ENCODE data around the gene LPCAT1. TPM values are rescaled to one million over a fixed set of nuclear protein-coding genes. Genes with fewer than 3 reads are reported as not detected.

Gene LPCAT1
- total and polyA plus RNA-seq, 2 experiments from 2014 or later = 22.2 to 48.4 TPM

- no peaks in the 10 kb centered on the region for H3K9me3 ChIP-seq (ENCODE audit: low read depth)
- H3K9ac ChIP-seq = no peak overlapping the region
- H4K20me1 ChIP-seq (ENCODE audit: insufficient read depth) = no peaks in the 10 kb centered on the region; the same call in 1 of the 2 replicates
- H3K4me3 ChIP-seq = no peak overlapping the region
- H2AFZ ChIP-seq = no peak overlapping the region
- H3K27me3 ChIP-seq (replicated peaks; ENCODE audit: insufficient read depth) = no peaks in the 10 kb centered on the region
- no peak for DNase-seq
- no peaks in the 10 kb centered on the region for H3F3A ChIP-seq (ENCODE audit: insufficient read depth)
- H3K36me3 ChIP-seq (ENCODE audit: low read depth) = no peaks in the 10 kb centered on the region
- no peak overlapping the region for H3K27ac ChIP-seq
- H3K79me2 ChIP-seq (ENCODE audit: insufficient read depth) = peaks cover 100% of the 10 kb centered on the region
- H3K9me2 ChIP-seq (ENCODE audit: insufficient read depth) = no peaks in the 10 kb centered on the region
- no peak overlapping the region for H3K4me2 ChIP-seq (ENCODE audit: unreplicated experiment)
- 72 to 77% methylated on average over 11 to 12 of the region's 12 CpGs for WGBS, 2 experiments (ENCODE audit: low coverage in 1 of 2, low lambda C conversion rate in 2 of 2, missing lambda C conversion rate in 2 of 2)
- no peaks in the 10 kb centered on the region; the same call in 1 of the 2 replicates for H3K4me1 ChIP-seq (ENCODE audit: insufficient read depth)
- TF ChIP-seq EZH2phosphoT487 (IDR thresholded peaks at IDR 0.05; ENCODE audit: insufficient read depth, low read depth) = no peak
- TF ChIP-seq EZH2 (IDR thresholded peaks at IDR 0.05; ENCODE audit: insufficient read depth, poor library complexity, severe bottlenecking) = no peak
- in situ Hi-C loops (cut with MboI) = no loop called here
These were observed 19.1 kb downstream of the LPCAT1 start for GRCh38 chr5:1504617-1505016.

- no peaks in the 10 kb centered on the region for H3F3A ChIP-seq (ENCODE audit: insufficient read depth)
- no peaks in the 10 kb centered on the region for H3K36me3 ChIP-seq (ENCODE audit: low read depth)
- no peaks in the 10 kb centered on the region; the same call in 1 of the 2 replicates for H3K4me1 ChIP-seq (ENCODE audit: insufficient read depth)
- no peaks in the 10 kb centered on the region for H3K9me3 ChIP-seq (ENCODE audit: low read depth)
- no peak overlapping the region for H3K27ac ChIP-seq
- H3K9me2 ChIP-seq (ENCODE audit: insufficient read depth) = no peaks in the 10 kb centered on the region
- H3K4me2 ChIP-seq (ENCODE audit: unreplicated experiment) = no peak overlapping the region
- no peak overlapping the region for H2AFZ ChIP-seq
- 87 to 91% methylated on average over 14 of the region's 14 CpGs for WGBS, 2 experiments (ENCODE audit: low coverage in 1 of 2, low lambda C conversion rate in 2 of 2, missing lambda C conversion rate in 2 of 2)
- H3K4me3 ChIP-seq = no peak overlapping the region
- TF ChIP-seq EZH2 (IDR thresholded peaks at IDR 0.05; ENCODE audit: insufficient read depth, poor library complexity, severe bottlenecking) (no peak), EZH2phosphoT487 (IDR thresholded peaks at IDR 0.05; ENCODE audit: insufficient read depth, low read depth) (no peak)
- peaks cover 100% of the 10 kb centered on the region for H3K79me2 ChIP-seq (ENCODE audit: insufficient read depth)
- in situ Hi-C loops (cut with MboI) = no loop called here
- no peak for DNase-seq
- H3K27me3 ChIP-seq (replicated peaks; ENCODE audit: insufficient read depth) = no peaks in the 10 kb centered on the region
- H3K9ac ChIP-seq = no peak overlapping the region
- no peaks in the 10 kb centered on the region; the same call in 1 of the 2 replicates for H4K20me1 ChIP-seq (ENCODE audit: insufficient read depth)
These were observed 19.6 kb downstream of the LPCAT1 start for GRCh38 chr5:1504069-1504595.

- Histone ChIP-seq H4K20me1 (ENCODE audit: insufficient read depth) (no peaks in the 10 kb centered on the region; the same call in 1 of the 2 replicates), H2AFZ (no peak overlapping the region), H3K27me3 (replicated peaks; ENCODE audit: insufficient read depth) (no peaks in the 10 kb centered on the region), H3K9me2 (ENCODE audit: insufficient read depth) (no peaks in the 10 kb centered on the region), H3K9me3 (ENCODE audit: low read depth) (no peaks in the 10 kb centered on the region), H3F3A (ENCODE audit: insufficient read depth) (no peaks in the 10 kb centered on the region), H3K4me1 (ENCODE audit: insufficient read depth) (no peaks in the 10 kb centered on the region; the same call in 1 of the 2 replicates), H3K4me3 (no peak overlapping the region), H3K27ac (no peak overlapping the region), H3K79me2 (ENCODE audit: insufficient read depth) (peaks cover 100% of the 10 kb centered on the region), H3K9ac (no peak overlapping the region), H3K36me3 (ENCODE audit: low read depth) (no peaks in the 10 kb centered on the region), H3K4me2 (ENCODE audit: unreplicated experiment) (no peak overlapping the region)
- 63 to 66% methylated on average over 24 of the region's 24 CpGs for WGBS, 2 experiments (ENCODE audit: low coverage in 1 of 2, low lambda C conversion rate in 2 of 2, missing lambda C conversion rate in 2 of 2)
- in situ Hi-C loops (cut with MboI) = no loop called here
- peak; percentile 20 for DNase-seq
- TF ChIP-seq EZH2 (IDR thresholded peaks at IDR 0.05; ENCODE audit: insufficient read depth, poor library complexity, severe bottlenecking) = no peak
These were observed 20.3 kb downstream of the LPCAT1 start for GRCh38 chr5:1503241-1504068.

- TF ChIP-seq EZH2phosphoT487 (IDR thresholded peaks at IDR 0.05; ENCODE audit: insufficient read depth, low read depth) (no peak), EZH2 (IDR thresholded peaks at IDR 0.05; ENCODE audit: insufficient read depth, poor library complexity, severe bottlenecking) (no peak)
- peaks cover 100% of the 10 kb centered on the region for H3K79me2 ChIP-seq (ENCODE audit: insufficient read depth)
- H4K20me1 ChIP-seq (ENCODE audit: insufficient read depth) = no peaks in the 10 kb centered on the region; the same call in 1 of the 2 replicates
These were observed 21.0 kb downstream of the LPCAT1 start for GRCh38 chr5:1502737-1503120.

More at GRCh38 chr5:1502737-1503120, 21.0 kb downstream of the LPCAT1 start:
- DNase-seq = no peak
- no peak overlapping the region for H3K4me2 ChIP-seq (ENCODE audit: unreplicated experiment)
- no peaks in the 10 kb centered on the region for H3K27me3 ChIP-seq (replicated peaks; ENCODE audit: insufficient read depth)
- no peaks in the 10 kb centered on the region for H3K36me3 ChIP-seq (ENCODE audit: low read depth)
- no peaks in the 10 kb centered on the region for H3F3A ChIP-seq (ENCODE audit: insufficient read depth)
- no peak overlapping the region for H3K27ac ChIP-seq
- H3K4me3 ChIP-seq = no peak overlapping the region
- H3K9me2 ChIP-seq (ENCODE audit: insufficient read depth) = no peaks in the 10 kb centered on the region
- WGBS, 2 experiments (ENCODE audit: low coverage in 1 of 2, low lambda C conversion rate in 2 of 2, missing lambda C conversion rate in 2 of 2) = 96% methylated on average over 10 of the region's 10 CpGs
- no peak overlapping the region for H2AFZ ChIP-seq
- no peak overlapping the region for H3K9ac ChIP-seq
- H3K4me1 ChIP-seq (ENCODE audit: insufficient read depth) = no peaks in the 10 kb centered on the region; the same call in 1 of the 2 replicates
- no peaks in the 10 kb centered on the region for H3K9me3 ChIP-seq (ENCODE audit: low read depth)
- in situ Hi-C loops (cut with MboI) = no loop called here
